Neural progenitor cell (in vitro differentiated cells): ENCODE measurements around the gene KIF3B. TPM values are rescaled to one million over a fixed set of nuclear protein-coding genes. Genes with fewer than 3 reads are reported as not detected.
A peak's percentile ranks its signal among the peaks of the same experiment; 100 is the strongest.

ENCODE experiments used
- DNase-seq: peaks from one replicate; pipeline ENCODE4 v3.0.0-alpha.2; 2016; ENCODE audit warnings: low spot score
- H2AFZ ChIP-seq: fragments of 200-600 bp; sonication (generic); replicated peaks from 2 replicates; pipeline ENCODE4 v1.6.1; 2016; ENCODE audit warnings: antibody characterized with exemption
- H3F3A ChIP-seq: fragments of 200-600 bp; sonication (generic); 2 replicates; pipeline ENCODE4 v1.6.1; 2016; ENCODE audit warnings: antibody characterized with exemption, low read depth
- H3K27ac ChIP-seq: fragments of 200-600 bp; sonication (generic); 2 replicates; pipeline ENCODE4 v1.5.1; 2016; ENCODE audit warnings: mild to moderate bottlenecking
- H3K27me3 ChIP-seq: fragments of 200-600 bp; sonication (generic); 2 replicates; pipeline ENCODE4 v1.6.1; 2016; ENCODE audit warnings: mild to moderate bottlenecking, moderate library complexity
- H3K36me3 ChIP-seq: fragments of 200-600 bp; sonication (generic); 2 replicates; pipeline ENCODE4 v1.5.1; 2016
- H3K4me1 ChIP-seq: fragments of 200-600 bp; sonication (generic); 2 replicates; pipeline ENCODE4 v1.6.1; 2016; ENCODE audit warnings: mixed run types
- H3K4me2 ChIP-seq: fragments of 200-600 bp; sonication (generic); 2 replicates; pipeline ENCODE4 v1.6.1; 2016
- H3K4me3 ChIP-seq: fragments of 200-600 bp; sonication (generic); 2 replicates; pipeline ENCODE4 v1.5.1; 2016
- H3K79me2 ChIP-seq: fragments of 200-600 bp; sonication (generic); 2 replicates; pipeline ENCODE4 v1.6.1; 2016; ENCODE audit warnings: low read depth
- H3K9ac ChIP-seq: fragments of 200-600 bp; sonication (generic); 2 replicates; pipeline ENCODE4 v1.6.1; 2016
- H3K9me3 ChIP-seq: fragments of 200-600 bp; sonication (generic); 2 replicates; pipeline ENCODE4 v1.5.1; 2016; ENCODE audit warnings: low read depth
- H4K20me1 ChIP-seq: fragments of 200-600 bp; sonication (generic); 2 replicates; pipeline ENCODE4 v1.6.1; 2016; ENCODE audit warnings: low read depth
- H3K27ac Mint-ChIP-seq: 3 replicates; pipeline ENCODE4 v1.8.0; 2021; ENCODE audit warnings: mixed read lengths
- H3K27me3 Mint-ChIP-seq: 2 replicates; pipeline ENCODE4 v1.8.0; 2022; ENCODE audit warnings: low read depth, mild to moderate bottlenecking, inconsistent platforms, moderate library complexity, mixed read lengths; ENCODE audit not compliant: insufficient read depth
- H3K36me3 Mint-ChIP-seq: 3 replicates; pipeline ENCODE4 v1.8.0; 2021; ENCODE audit warnings: mixed read lengths
- H3K4me1 Mint-ChIP-seq: 3 replicates; pipeline ENCODE4 v1.8.0; 2021; ENCODE audit warnings: mixed read lengths
- H3K4me3 Mint-ChIP-seq: 3 replicates; pipeline ENCODE4 v1.8.0; 2021; ENCODE audit warnings: mild to moderate bottlenecking, moderate library complexity, mixed read lengths
- H3K9me3 Mint-ChIP-seq: 3 replicates; pipeline ENCODE4 v1.8.0; 2020; ENCODE audit warnings: mixed read lengths
- EZH2 ChIP-seq: fragments of 200-600 bp; sonication (generic); IDR thresholded peaks from 2 replicates; pipeline ENCODE4 v1.6.1; 2017; ENCODE audit warnings: antibody characterized with exemption, mild to moderate bottlenecking, moderate library complexity
- EZH2phosphoT487 ChIP-seq: fragments of 200-600 bp; sonication (generic); IDR thresholded peaks from 2 replicates; pipeline ENCODE4 v1.6.1; 2017; ENCODE audit warnings: antibody characterized with exemption
- total RNA-seq: library from RNA; depleted of rRNA; stranded (reverse); fragments of >200 nt; gene quantifications from 2 replicates; pipeline ENCODE4 v1.2.3, GENCODE V29; 2015; ENCODE audit warnings: low replicate concordance
- TF ChIP-seq, protein P1 (sequence below): fragments of 200-600 bp; sonication (generic); IDR thresholded peaks from 2 replicates; pipeline ENCODE4 v1.5.1; 2017; ENCODE audit warnings: antibody characterized with exemption, mild to moderate bottlenecking

The KIF3B gene
- total RNA-seq, 1 donor from 2014 or later: 16.8 TPM

- Mint-ChIP-seq H3K4me1 (peaks cover 5% of the 10 kb centered on the region), H3K36me3 (peaks cover 20% of the 10 kb centered on the region), H3K4me3 (no peak overlapping the region), H3K27me3 (peaks cover 2% of the 10 kb centered on the region), H3K27ac (peak overlapping the region; percentile 38), H3K9me3 (no peaks in the 10 kb centered on the region)
- H3K27ac ChIP-seq: no peak overlapping the region
- no peaks in the 10 kb centered on the region for H3K27me3 ChIP-seq
- H3K4me3 ChIP-seq: no peak overlapping the region
- H3K36me3 ChIP-seq: no peaks in the 10 kb centered on the region
- no peak overlapping the region for H3K4me2 ChIP-seq
- H2AFZ ChIP-seq: no peak overlapping the region
- H3F3A ChIP-seq: peaks cover 3% of the 10 kb centered on the region
- TF ChIP-seq, protein P1, sequence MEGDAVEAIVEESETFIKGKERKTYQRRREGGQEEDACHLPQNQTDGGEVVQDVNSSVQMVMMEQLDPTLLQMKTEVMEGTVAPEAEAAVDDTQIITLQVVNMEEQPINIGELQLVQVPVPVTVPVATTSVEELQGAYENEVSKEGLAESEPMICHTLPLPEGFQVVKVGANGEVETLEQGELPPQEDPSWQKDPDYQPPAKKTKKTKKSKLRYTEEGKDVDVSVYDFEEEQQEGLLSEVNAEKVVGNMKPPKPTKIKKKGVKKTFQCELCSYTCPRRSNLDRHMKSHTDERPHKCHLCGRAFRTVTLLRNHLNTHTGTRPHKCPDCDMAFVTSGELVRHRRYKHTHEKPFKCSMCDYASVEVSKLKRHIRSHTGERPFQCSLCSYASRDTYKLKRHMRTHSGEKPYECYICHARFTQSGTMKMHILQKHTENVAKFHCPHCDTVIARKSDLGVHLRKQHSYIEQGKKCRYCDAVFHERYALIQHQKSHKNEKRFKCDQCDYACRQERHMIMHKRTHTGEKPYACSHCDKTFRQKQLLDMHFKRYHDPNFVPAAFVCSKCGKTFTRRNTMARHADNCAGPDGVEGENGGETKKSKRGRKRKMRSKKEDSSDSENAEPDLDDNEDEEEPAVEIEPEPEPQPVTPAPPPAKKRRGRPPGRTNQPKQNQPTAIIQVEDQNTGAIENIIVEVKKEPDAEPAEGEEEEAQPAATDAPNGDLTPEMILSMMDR: no peak
- TF ChIP-seq EZH2phosphoT487: no peak
- no peak for TF ChIP-seq EZH2
- no peaks in the 10 kb centered on the region for H3K9me3 ChIP-seq
- H3K4me1 ChIP-seq: peaks cover 10% of the 10 kb centered on the region
- no peak overlapping the region for H3K9ac ChIP-seq
- DNase-seq: no peak
- no peaks in the 10 kb centered on the region for H3K79me2 ChIP-seq
- no peaks in the 10 kb centered on the region for H4K20me1 ChIP-seq
These were observed 42.0 kb upstream of the KIF3B start for GRCh38 chr20:32235331-32236047.

DNA sequence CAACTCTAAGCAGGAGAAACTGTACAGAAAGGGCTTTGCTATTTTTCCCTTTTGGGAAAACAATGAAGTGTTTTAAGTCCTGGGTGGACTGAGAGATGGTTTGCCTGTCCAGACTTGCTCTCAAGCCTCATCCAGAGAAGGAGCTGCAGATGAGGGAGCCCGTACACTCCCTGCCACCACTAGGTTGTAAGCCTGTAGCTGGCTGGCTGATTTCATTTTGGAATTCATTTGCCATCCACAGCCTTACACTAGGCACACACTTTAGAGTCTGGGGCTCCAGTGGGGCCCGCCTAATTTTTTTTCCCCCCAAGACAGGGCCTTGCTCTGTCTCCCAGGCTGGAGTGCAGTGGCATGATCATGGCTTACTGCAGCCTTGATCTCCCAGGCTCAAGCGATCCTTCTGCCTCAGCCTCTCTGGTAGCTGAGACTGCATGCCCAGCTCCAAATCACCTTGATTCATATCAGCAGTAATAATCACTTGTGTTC is 41.4 kb upstream of the KIF3B start:
- peaks cover 2% of the 10 kb centered on the region for H3K27me3 Mint-ChIP-seq
- H3K4me3 Mint-ChIP-seq: no peak overlapping the region
- no peak for TF ChIP-seq EZH2phosphoT487
- TF ChIP-seq, protein P1: no peak
- TF ChIP-seq EZH2: no peak

DNA sequence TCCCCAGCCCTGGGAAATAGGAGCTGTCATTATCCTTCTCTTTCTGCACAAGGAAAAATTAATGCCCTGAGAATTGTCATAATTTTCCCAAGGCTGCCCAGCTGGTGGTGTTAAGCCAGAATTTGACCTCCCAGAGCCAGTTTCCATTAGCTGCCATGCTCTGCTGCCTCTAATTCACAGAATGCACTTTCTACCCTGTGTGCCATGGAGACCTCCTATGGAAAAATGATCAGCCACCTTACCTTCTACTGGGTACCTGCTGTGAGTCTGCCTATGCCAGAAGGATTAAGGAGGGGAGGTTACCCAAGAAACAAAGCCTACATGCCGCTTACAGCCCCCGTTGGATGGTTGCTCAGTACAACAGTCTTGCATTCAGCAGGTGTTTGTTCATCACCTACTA is 40.6 kb upstream of the KIF3B start:
- Histone ChIP-seq H2AFZ (no peak overlapping the region), H3K9ac (no peak overlapping the region), H4K20me1 (no peaks in the 10 kb centered on the region), H3K4me2 (no peak overlapping the region), H3K4me3 (no peak overlapping the region), H3F3A (peaks cover 12% of the 10 kb centered on the region), H3K27ac (no peak overlapping the region), H3K4me1 (peaks cover 13% of the 10 kb centered on the region), H3K36me3 (no peaks in the 10 kb centered on the region), H3K79me2 (no peaks in the 10 kb centered on the region), H3K27me3 (no peaks in the 10 kb centered on the region), H3K9me3 (no peaks in the 10 kb centered on the region)
- Mint-ChIP-seq H3K4me3 (no peak overlapping the region), H3K36me3 (peaks cover 10% of the 10 kb centered on the region), H3K27ac (no peak overlapping the region), H3K27me3 (peaks cover 2% of the 10 kb centered on the region), H3K9me3 (no peaks in the 10 kb centered on the region), H3K4me1 (peaks cover 6% of the 10 kb centered on the region)
- no peak for DNase-seq
- TF ChIP-seq EZH2 (no peak), EZH2phosphoT487 (no peak)
- TF ChIP-seq, protein P1: no peak

More for the DNA sequence above, 41.4 kb upstream of the KIF3B start:
- H3K4me1 Mint-ChIP-seq: peaks cover 6% of the 10 kb centered on the region
- peaks cover 13% of the 10 kb centered on the region for H3K4me1 ChIP-seq
- no peaks in the 10 kb centered on the region for H3K9me3 Mint-ChIP-seq
- H3K27ac ChIP-seq: no peak overlapping the region
- no peak overlapping the region for H3K9ac ChIP-seq
- H3K36me3 ChIP-seq: no peaks in the 10 kb centered on the region
- no peak overlapping the region for H3K4me2 ChIP-seq
- no peaks in the 10 kb centered on the region for H3K9me3 ChIP-seq
- H3K4me3 ChIP-seq: no peak overlapping the region
- H3K27ac Mint-ChIP-seq: no peak overlapping the region
- no peaks in the 10 kb centered on the region for H3K79me2 ChIP-seq
- H4K20me1 ChIP-seq: no peaks in the 10 kb centered on the region
- no peak overlapping the region for H2AFZ ChIP-seq
- H3F3A ChIP-seq: peaks cover 9% of the 10 kb centered on the region
- no peak for DNase-seq
- H3K27me3 ChIP-seq: no peaks in the 10 kb centered on the region
- peaks cover 17% of the 10 kb centered on the region for H3K36me3 Mint-ChIP-seq
